HG02798 (cell line): Measurements from ENCODE around the gene CTNNA1.
"Not testable (repeated sequence)": the region's sequence is repeated elsewhere in the genome, so short reads cannot be mapped to it uniquely, and the experiment has no call there.

Source experiments
- ATAC-seq: cut with Tn5 transposase; IDR thresholded peaks from one replicate; pipeline ENCODE4 v1.9.1; 2021; ENCODE audit warnings: mild to moderate bottlenecking; ENCODE audit not compliant: unreplicated experiment, poor library complexity

Gene CTNNA1

GRCh38 chr5:138754699-138755057 lies 1.5 kb downstream of the CTNNA1 start:
- ATAC-seq: no peak

DNA sequence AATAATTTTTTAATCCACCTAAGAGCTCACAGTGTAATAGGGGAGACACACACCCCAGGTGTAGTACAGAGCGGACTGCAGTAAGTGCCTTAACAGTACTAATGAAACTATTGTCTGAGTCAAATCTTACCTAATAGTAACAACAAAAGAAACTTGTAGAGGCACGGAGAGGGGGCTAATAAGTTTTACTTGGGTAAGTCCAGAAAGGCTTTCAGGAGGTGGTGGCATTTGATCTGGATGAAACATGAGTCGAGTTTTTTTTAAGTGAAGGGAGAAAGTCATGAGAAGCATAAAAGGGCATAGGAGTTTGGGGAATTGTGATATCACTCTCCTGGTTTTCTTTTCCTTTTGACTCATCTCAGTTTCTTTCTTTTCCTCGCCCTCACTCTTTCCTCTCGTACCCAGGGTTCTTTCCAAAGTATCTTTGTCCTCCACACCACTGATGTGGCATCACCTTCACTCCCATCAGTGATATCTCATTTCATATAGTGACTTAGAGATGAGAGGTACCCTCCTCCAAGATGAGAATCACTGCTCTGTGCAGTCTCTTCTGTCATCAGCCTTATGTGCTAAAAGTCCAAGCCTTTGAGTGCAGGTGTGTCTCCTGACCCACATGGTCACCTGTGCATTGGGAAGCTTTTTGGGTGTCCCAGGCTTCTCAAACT lies 2.0 kb downstream of the CTNNA1 start:
- ATAC-seq: no peak

GRCh38 chr5:138757061-138757776 lies 4.0 kb downstream of the CTNNA1 start:
- no peak for ATAC-seq

GRCh38 chr5:138760448-138761110 lies 7.4 kb downstream of the CTNNA1 start:
- no peak for ATAC-seq

- not testable (repeated sequence) for ATAC-seq
Measured at GRCh38 chr5:138761115-138761514, 7.9 kb downstream of the CTNNA1 start.

DNA sequence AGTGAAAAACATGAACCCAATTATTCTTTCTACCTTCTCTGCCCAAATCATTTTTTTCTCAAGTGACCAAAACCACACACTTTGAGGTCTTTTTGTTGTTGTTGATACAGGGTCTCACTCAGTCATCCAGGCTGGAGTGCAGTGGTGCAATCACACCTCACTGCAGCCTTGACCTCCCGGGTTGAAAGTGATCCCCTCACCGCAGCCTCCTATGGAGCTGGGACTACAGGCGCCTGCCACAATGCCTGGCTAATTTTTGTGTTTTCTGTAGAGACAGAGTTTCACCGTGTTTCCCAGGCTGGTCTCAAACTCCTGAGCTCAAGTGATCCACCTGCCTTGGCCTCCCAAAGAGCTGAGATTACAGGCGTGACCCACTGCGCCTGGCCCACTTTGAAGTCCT lies 8.4 kb downstream of the CTNNA1 start:
- ATAC-seq: not testable (repeated sequence)

DNA sequence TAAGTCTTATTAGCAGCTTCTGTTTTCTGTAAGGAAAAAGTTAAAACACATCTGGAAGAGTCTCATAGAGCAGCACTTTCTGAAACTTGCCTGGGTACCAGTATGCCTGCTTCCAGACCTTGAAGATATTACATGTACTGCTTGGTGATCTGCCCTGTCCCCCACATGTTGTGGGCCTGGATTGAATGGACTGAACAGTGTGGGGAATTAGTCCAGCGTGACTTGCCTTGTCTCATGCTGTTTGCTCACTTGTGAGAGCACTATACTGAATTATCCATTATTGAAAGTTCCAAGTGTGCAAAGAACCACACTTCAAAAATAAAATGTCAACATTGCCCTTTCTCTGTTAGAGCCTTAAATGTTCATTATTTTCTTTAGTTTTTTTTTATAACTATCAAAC lies 8.9 kb downstream of the CTNNA1 start:
- ATAC-seq: no peak

- no peak for ATAC-seq
Measured at GRCh38 chr5:138763037-138763778, 10.0 kb downstream of the CTNNA1 start.

DNA sequence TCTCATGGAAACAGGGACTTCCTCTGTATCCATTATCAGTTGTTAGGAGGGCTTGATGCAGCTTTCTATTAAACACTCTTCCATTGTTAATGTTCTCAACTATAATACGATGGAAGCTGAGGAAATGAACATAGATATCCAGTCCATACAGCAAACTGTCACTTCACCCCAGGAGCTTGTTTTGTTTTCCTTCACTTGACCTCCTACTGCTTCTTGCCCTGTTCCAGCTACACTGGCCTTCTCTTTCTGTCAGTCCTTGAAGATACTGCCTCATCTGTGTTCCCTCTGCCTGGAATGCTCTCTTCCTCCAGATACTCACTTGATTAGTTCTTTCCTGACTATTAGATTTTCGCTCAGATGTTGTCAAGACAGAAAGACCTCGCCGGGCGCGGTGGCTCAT lies 17.1 kb downstream of the CTNNA1 start:
- no peak for ATAC-seq

DNA sequence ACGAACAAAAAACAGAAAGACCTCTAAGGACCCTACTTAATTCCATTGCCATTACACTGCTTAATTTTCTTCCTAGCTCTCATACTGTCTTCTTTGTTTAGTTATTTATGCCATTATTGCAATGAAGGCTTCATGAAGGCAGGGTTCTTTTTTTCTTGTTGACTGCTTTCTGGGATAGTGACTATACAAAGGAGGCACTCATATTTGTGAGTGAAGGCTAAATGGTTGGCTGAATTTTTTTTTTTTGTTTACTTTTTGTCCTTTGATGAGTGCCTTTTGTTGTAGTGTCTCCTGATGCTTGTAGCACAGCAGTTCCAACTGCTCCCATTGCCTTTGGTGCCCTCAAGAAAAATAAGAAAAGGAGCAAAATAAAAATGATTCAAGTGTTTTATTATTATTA lies 17.8 kb downstream of the CTNNA1 start:
- no peak for ATAC-seq

DNA sequence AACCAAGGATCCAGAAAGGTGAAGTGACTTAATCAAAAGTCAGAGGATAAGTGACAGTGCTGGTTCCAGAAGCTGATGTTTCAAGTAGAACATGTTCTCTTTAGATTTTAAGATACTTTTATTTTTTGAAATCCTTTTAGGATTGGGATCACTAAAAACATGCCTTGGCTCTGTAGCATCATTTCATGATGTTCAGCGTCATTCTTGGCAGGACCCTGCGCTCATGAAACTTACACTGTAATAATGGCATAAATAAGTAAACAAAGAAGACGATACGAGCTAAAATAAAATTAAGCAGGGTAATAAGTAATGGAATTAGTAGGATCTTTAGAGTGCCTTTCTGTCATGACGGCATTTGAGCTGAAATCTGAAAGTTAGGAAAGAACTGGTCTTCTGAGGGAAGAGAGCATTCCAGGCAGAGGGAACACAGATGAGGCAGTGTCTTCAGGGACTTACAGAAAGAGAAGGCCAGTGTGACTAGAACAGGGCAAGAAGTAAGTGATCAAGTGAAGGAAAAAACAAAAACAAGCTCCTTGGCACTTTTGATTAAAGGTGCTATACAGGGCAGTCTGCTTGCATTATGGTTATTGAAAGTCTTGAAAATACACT lies 19.9 kb downstream of the CTNNA1 start:
- no peak for ATAC-seq

GRCh38 chr5:138773624-138774023 lies 20.4 kb downstream of the CTNNA1 start:
- ATAC-seq: not testable (repeated sequence)

DNA sequence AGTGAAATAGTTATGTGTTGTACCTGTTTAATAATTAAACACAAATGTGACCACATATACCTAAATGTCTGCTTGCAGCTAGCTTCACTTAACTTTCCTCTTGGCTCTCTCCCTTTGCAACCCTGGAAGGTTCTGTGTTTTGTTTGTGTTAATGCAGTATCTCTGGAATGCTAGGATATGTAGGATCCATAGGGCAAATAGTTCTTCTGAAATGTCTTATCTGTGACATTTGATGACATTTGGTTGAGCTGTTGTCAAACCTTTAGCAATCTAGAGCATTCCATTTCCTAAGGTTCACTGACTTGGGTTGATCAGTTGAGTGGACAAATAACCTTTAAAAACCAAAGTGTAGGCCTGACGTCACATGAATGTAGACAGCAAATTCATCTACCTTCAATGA lies 21.8 kb downstream of the CTNNA1 start:
- no peak for ATAC-seq

- no peak for ATAC-seq
Measured at GRCh38 chr5:138778234-138778633, 25.0 kb downstream of the CTNNA1 start.

GRCh38 chr5:138783976-138784375 lies 30.8 kb downstream of the CTNNA1 start:
- no peak for ATAC-seq

GRCh38 chr5:138784590-138784989 lies 31.4 kb downstream of the CTNNA1 start:
- ATAC-seq: no peak

DNA sequence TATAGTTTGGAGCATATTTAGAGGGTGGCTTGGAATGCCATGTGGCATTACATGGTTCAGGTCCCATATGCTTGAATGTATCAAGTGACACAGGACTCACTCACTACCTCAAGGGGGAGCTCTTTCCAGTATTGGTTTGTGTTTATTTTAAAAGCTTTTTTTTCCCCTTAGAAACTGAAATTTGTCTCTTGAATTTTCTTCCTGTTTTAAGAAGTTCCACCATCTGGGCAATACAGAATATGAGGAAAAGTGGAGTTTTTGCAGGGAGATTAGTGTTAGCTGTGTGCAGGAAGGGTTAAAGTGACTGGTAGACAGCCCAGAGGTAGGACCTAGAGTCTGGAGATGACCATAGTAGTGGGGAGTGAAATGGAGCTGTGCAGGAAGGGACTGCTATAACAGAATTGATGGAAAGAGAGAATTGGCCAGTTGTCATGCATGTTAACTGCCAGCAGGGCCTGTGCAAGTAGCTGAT lies 36.6 kb downstream of the CTNNA1 start:
- no peak for ATAC-seq

- ATAC-seq: no peak
Measured at GRCh38 chr5:138790684-138791083, 37.5 kb downstream of the CTNNA1 start.

DNA sequence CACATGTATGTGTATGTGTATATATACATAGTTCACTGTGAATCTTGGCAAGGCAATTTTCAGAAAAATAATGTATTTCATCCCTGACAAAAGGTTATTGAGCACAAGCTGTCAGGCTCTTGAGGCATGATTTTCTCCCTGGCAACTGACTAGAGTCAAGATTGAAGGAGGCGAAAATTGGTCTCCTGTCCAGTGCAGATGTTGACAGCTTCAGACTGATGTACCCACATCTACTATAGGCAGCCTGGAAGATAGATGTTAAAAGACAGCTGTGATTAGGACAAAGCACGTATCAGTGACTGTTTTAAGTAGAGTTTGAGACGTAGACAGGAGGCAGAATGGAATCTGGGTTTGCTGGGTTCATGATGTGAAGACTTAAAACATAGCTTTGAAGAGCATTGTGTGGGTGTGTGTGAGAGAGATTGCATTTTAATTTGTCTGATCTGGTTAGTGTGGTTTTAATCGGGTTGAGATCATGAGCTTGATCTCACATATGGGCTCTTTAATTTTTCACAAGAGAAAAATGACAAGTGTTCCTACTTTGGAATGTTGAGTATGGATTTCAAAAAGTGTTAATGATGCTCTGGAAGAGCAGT lies 39.1 kb downstream of the CTNNA1 start:
- ATAC-seq: no peak

GRCh38 chr5:138793575-138793974 lies 40.4 kb downstream of the CTNNA1 start:
- ATAC-seq: no peak
